SK-N-SH (cell line): ENCODE measurements around the gene AMT. TPM values are rescaled to one million over a fixed set of nuclear protein-coding genes. Genes with fewer than 3 reads are reported as not detected.

Experiments used
- CTCF ChIA-PET: fragments of 300-600, 350-600 bp; formaldehyde crosslinking; extraction: SDS; loops from one replicate; lab custom pipeline; 2021; lab: Yijun Ruan, JAX
- POLR2A ChIA-PET: fragments of 350-600 bp; sonication (Branson Sonifier 250); formaldehyde crosslinking; extraction: SDS; loops from one replicate; lab custom pipeline; 2020; ENCODE audit warnings: antibody characterized with exemption, inconsistent platforms; lab: Yijun Ruan, JAX
- DNase-seq: peaks from one replicate; pipeline ENCODE4 v3.0.0; 2012
- H2AFZ ChIP-seq: fragments of 200-600 bp; sonication (generic); 2 replicates; pipeline ENCODE4 v1.8.1; 2016; ENCODE audit warnings: antibody characterized with exemption, mild to moderate bottlenecking, low read depth
- H3F3A ChIP-seq: fragments of 200-600 bp; sonication (generic); replicated peaks from 2 replicates; pipeline ENCODE3; 2016; ENCODE audit warnings: antibody characterized with exemption, mild to moderate bottlenecking; ENCODE audit not compliant: insufficient read depth
- H3K27ac ChIP-seq, 2 experiments: fragments of 200-500 bp in 1 of 2; fragments of 200-600 bp in 1 of 2; sonication (Bioruptor generic) in 1 of 2; sonication (generic), shearing (Covaris generic) in 1 of 2; 2 replicates each; pipeline versions ENCODE4 v1.5.1 to v1.6.1; 2014 to 2016; ENCODE audit warnings: low read depth in 2 of 2, inconsistent platforms in 1 of 2, low read length in 1 of 2, mild to moderate bottlenecking in 1 of 2, mixed read lengths in 1 of 2
- H3K27me3 ChIP-seq: fragments of 200-600 bp; sonication (generic), shearing (Covaris generic); 2 replicates; pipeline ENCODE4 v1.6.1; 2016; ENCODE audit warnings: mixed run types; ENCODE audit not compliant: insufficient read depth
- H3K36me3 ChIP-seq, 2 experiments: fragments of 200-500 bp in 1 of 2; fragments of 200-600 bp in 1 of 2; sonication (Bioruptor generic) in 1 of 2; sonication (generic) in 1 of 2; replicated peaks in 1 of 2; 2 replicates each; pipeline versions ENCODE3 to v1.5.1; 2014 to 2016; ENCODE audit warnings: low read length in 1 of 2, mild to moderate bottlenecking in 1 of 2; ENCODE audit not compliant: insufficient read depth in 2 of 2, control insufficient read depth in 1 of 2
- H3K4me1 ChIP-seq, 2 experiments: fragments of 200-500 bp in 1 of 2; fragments of 200-600 bp in 1 of 2; sonication (Bioruptor generic) in 1 of 2; sonication (generic), shearing (Covaris generic) in 1 of 2; 2 replicates each; pipeline versions ENCODE4 v1.5.1 to v1.6.1; 2014 to 2016; ENCODE audit warnings: low read depth in 1 of 2, low read length in 1 of 2, mixed run types in 1 of 2; ENCODE audit not compliant: insufficient read depth in 2 of 2, control insufficient read depth in 1 of 2
- H3K4me2 ChIP-seq: fragments of 200-600 bp; sonication (generic), shearing (Covaris generic); 2 replicates; pipeline ENCODE4 v1.6.1; 2017; ENCODE audit warnings: mixed run types
- H3K4me3 ChIP-seq, 2 experiments: fragments of 200-500 bp in 1 of 2; fragments of 200-600 bp in 1 of 2; sonication (Bioruptor generic) in 1 of 2; sonication (generic), shearing (Covaris generic) in 1 of 2; 2 replicates each; pipeline versions ENCODE4 v1.5.1 to v1.8.1; 2014 to 2016; ENCODE audit warnings: low read depth in 2 of 2, inconsistent platforms in 1 of 2, low read length in 1 of 2, mild to moderate bottlenecking in 1 of 2, mixed read lengths in 1 of 2, moderate library complexity in 1 of 2
- H3K79me2 ChIP-seq: fragments of 200-600 bp; sonication (generic); 2 replicates; pipeline ENCODE4 v1.8.1; 2017; ENCODE audit warnings: mild to moderate bottlenecking; ENCODE audit not compliant: insufficient read depth
- H3K9ac ChIP-seq: fragments of 200-600 bp; sonication (generic); 2 replicates; pipeline ENCODE4 v1.6.1; 2017; ENCODE audit warnings: mixed run types
- H3K9me2 ChIP-seq: fragments of 200-600 bp; sonication (generic); 2 replicates; pipeline ENCODE4 v1.6.1; 2017; ENCODE audit warnings: mixed run types
- H3K9me3 ChIP-seq: fragments of 200-600 bp; sonication (generic); 2 replicates; pipeline ENCODE4 v1.6.1; 2017; ENCODE audit warnings: mixed run types, mild to moderate bottlenecking, moderate library complexity
- H4K20me1 ChIP-seq: fragments of 200-600 bp; sonication (generic); 2 replicates; pipeline ENCODE4 v1.6.1; 2017; ENCODE audit warnings: mild to moderate bottlenecking, mixed run types; ENCODE audit not compliant: insufficient read depth
- FOSL2 ChIP-seq: IDR thresholded peaks from 2 replicates; pipeline ENCODE4 v1.4.0; 2012; ENCODE audit warnings: low read depth, mild to moderate bottlenecking, moderate library complexity, borderline replicate concordance
- FOXM1 ChIP-seq: IDR thresholded peaks from 2 replicates; pipeline ENCODE4 v1.4.0; 2012; ENCODE audit warnings: low read depth, mild to moderate bottlenecking
- GATA2 ChIP-seq: sonication (generic); formaldehyde crosslinking; IDR thresholded peaks from 2 replicates; pipeline ENCODE4 v1.5.0; 2020; ENCODE audit warnings: mild to moderate bottlenecking, missing genetic modification reagents
- JUND ChIP-seq: IDR thresholded peaks from 2 replicates; pipeline ENCODE4 v1.4.0; 2012
- MEF2A ChIP-seq: IDR thresholded peaks from 2 replicates; pipeline ENCODE4 v1.4.0; 2012; ENCODE audit warnings: low read depth, borderline replicate concordance
- MXI1 ChIP-seq: IDR thresholded peaks from 2 replicates; pipeline ENCODE4 v1.6.1; 2012; ENCODE audit warnings: mild to moderate bottlenecking, low read depth, low read length, improper control_type of control experiment
- NRF1 ChIP-seq: IDR thresholded peaks from 2 replicates; pipeline ENCODE4 v1.6.1; 2012; ENCODE audit warnings: low read depth, mild to moderate bottlenecking, low read length
- RCOR1 ChIP-seq: fragments of 150-350 bp; IDR thresholded peaks from 2 replicates; pipeline ENCODE4 v1.6.1; 2017; ENCODE audit warnings: antibody characterized with exemption, low read length
- RFX5 ChIP-seq: IDR thresholded peaks from 2 replicates; pipeline ENCODE4 v1.6.1; 2012; ENCODE audit warnings: mild to moderate bottlenecking, improper control_type of control experiment, low read length
- RXRA ChIP-seq: IDR thresholded peaks from 2 replicates; pipeline ENCODE4 v1.4.0; 2012; ENCODE audit warnings: low read depth, mild to moderate bottlenecking, borderline replicate concordance
- SIN3A ChIP-seq: IDR thresholded peaks from 2 replicates; pipeline ENCODE4 v1.6.1; 2012; ENCODE audit warnings: low read depth, mild to moderate bottlenecking, low read length, moderate library complexity, borderline replicate concordance
- SMC3 ChIP-seq: IDR thresholded peaks from 2 replicates; pipeline ENCODE4 v1.6.1; 2012; ENCODE audit warnings: low read depth, low read length, improper control_type of control experiment
- USF1 ChIP-seq: IDR thresholded peaks from 2 replicates; pipeline ENCODE4 v1.4.0; 2012; ENCODE audit warnings: low read depth, borderline replicate concordance
- ZBTB33 ChIP-seq: IDR thresholded peaks from 2 replicates; pipeline ENCODE4 v1.4.0; 2012; ENCODE audit warnings: low read depth, borderline replicate concordance
- WGBS: methylation state at CpG from one replicate; pipeline ENCODE4 v1.1.6; 2017; ENCODE audit warnings: low lambda C conversion rate; 5-methylcytosine and 5-hydroxymethylcytosine counted together
- polyA plus RNA-seq, 3 experiments: library from polyadenylated mRNA; depleted of rRNA; stranded (reverse); fragments of >200 nt; gene quantifications; 2 replicates each; pipeline ENCODE4 v1.2.3, GENCODE V29; 2012
- TF ChIP-seq, protein P1 (sequence below): fragments of 150-350 bp; IDR thresholded peaks from 2 replicates; pipeline ENCODE4 v1.6.1; 2016; ENCODE audit warnings: mild to moderate bottlenecking, low read depth, low read length
- TF ChIP-seq, protein P2 (sequence below): IDR thresholded peaks from 2 replicates; pipeline ENCODE4 v1.6.1; 2012; ENCODE audit warnings: mild to moderate bottlenecking, low read depth, low read length, moderate library complexity

Gene AMT
- polyA plus RNA-seq, 1 of the 3 experiments (the other 2 are of a cell fraction), result 17.6 TPM

DNA sequence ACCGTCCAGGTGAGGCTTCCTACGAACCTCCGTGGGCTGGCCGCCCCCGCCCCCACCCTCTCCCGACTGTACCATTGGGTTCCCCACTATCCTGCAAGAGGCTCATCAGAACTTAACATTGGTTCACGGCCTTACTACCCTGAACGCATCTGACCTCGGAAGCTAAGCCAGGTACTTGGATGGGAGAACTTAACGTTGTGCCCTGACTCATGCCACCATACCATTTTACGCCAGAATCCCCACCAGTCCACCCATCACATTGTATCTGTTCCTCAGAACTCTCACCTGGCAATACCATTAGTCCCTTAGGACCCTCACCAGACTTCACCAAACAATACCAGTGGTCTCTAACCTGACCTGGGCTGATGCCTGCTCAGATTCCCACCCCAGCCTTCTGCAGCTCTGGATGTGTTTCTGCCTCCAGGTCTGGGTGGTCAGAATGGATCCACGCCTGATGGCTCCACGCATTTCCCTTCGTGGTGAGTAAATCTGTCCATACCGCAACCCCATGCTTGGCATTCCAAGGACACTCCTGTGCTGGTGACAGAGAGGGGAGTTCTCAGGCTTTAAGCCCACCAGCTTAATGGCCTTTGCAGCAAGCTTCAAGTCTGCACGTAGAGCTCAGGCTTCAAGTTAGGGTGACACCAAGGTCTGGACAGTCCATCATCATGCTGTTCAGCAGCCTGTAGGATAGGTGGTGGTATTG lies 9.5 kb downstream of the AMT start:
- Histone ChIP-seq H3K9me2 (no peaks in the 10 kb centered on the region), H3K4me1 (peaks cover 0 to 19% of the 10 kb centered on the region in 2 experiments; a peak in 2 of 4 replicates), H3F3A (peaks cover 6% of the 10 kb centered on the region), H2AFZ (peak overlapping the region; percentile 57), H3K9me3 (no peaks in the 10 kb centered on the region), H3K4me2 (peak overlapping the region; percentile 89), H4K20me1 (peaks cover 35% of the 10 kb centered on the region), H3K9ac (peak overlapping the region; percentile 82), H3K27ac (peak overlapping the region; percentile 63 to 91), H3K27me3 (no peaks in the 10 kb centered on the region), H3K4me3 (peak overlapping the region; percentile 72 to 84), H3K36me3 (peaks cover 10 to 19% of the 10 kb centered on the region in 2 experiments), H3K79me2 (peaks cover 60% of the 10 kb centered on the region)
- DNase-seq, result no peak
- TF ChIP-seq GATA2 (CRISPR knock-in tag) (no peak), RCOR1 (no peak), NRF1 (no peak), FOXM1 (no peak), RXRA (no peak), SIN3A (no peak), USF1 (no peak)
- TF ChIP-seq, protein P1, sequence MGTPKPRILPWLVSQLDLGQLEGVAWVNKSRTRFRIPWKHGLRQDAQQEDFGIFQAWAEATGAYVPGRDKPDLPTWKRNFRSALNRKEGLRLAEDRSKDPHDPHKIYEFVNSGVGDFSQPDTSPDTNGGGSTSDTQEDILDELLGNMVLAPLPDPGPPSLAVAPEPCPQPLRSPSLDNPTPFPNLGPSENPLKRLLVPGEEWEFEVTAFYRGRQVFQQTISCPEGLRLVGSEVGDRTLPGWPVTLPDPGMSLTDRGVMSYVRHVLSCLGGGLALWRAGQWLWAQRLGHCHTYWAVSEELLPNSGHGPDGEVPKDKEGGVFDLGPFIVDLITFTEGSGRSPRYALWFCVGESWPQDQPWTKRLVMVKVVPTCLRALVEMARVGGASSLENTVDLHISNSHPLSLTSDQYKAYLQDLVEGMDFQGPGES, result no peak
- ChIA-PET POLR2A (interaction anchor here (0.6 to 2.6 kb wide), 4 partner anchors 9 to 49 kb away, joined by 3 to 10 read pairs (median 5); partner anchors contain the start of genes AMT and NICN1), CTCF (interaction anchor here (0.7 to 1.9 kb wide), 5 partner anchors 37 to 242 kb away, joined by 3 to 5 read pairs (median 3); no protein-coding TSS in a partner anchor)
- WGBS, result 36% methylated on average over 12 of the region's 16 CpGs

- H3K9me2 ChIP-seq, result no peaks in the 10 kb centered on the region
- peak within 1 kb of the TSS; percentile 78 to 84 for H3K4me3 ChIP-seq
- peaks cover 0 to 19% of the 10 kb centered on the region in 2 experiments; a peak in 2 of 4 replicates for H3K4me1 ChIP-seq
- peak within 1 kb of the TSS; percentile 57 for H2AFZ ChIP-seq
- H3F3A ChIP-seq, result peaks cover 13% of the 10 kb centered on the region
- peak within 1 kb of the TSS; percentile 89 for H3K4me2 ChIP-seq
- no peaks in the 10 kb centered on the region for H3K27me3 ChIP-seq
- H3K9me3 ChIP-seq, result no peaks in the 10 kb centered on the region
- peaks cover 42% of the 10 kb centered on the region for H4K20me1 ChIP-seq
- CTCF ChIA-PET, result interaction anchor here (0.7 to 1.9 kb wide), 6 partner anchors 37 to 242 kb away, joined by 3 to 5 read pairs (median 3); partner anchors contain the start of gene USP4
- H3K36me3 ChIP-seq, result peaks cover 9 to 18% of the 10 kb centered on the region in 2 experiments
- peak within 1 kb of the TSS; percentile 95 for H3K9ac ChIP-seq
- POLR2A ChIA-PET, result interaction anchor here (0.6 to 2.6 kb wide), 14 partner anchors 9 to 318 kb away, joined by 3 to 10 read pairs (median 3); partner anchors contain the start of genes AMT, DAG1, NICN1 and QRICH1
- DNase-seq, result peak; percentile 100
- WGBS, result 0% methylated on average over 5 of the region's 62 CpGs
- H3K79me2 ChIP-seq, result peaks cover 66% of the 10 kb centered on the region
- H3K27ac ChIP-seq, result peak within 1 kb of the TSS; percentile 89 to 91
- TF ChIP-seq JUND (no peak), MXI1 (peak; percentile 98), ZBTB33 (0 out of 2 replicates have a peak, but pooled peaks have one; percentile 56), GATA2 (CRISPR knock-in tag) (no peak), MEF2A (peak; percentile 72; the same call in 1 of the 2 replicates), RFX5 (no peak), FOSL2 (no peak), NRF1 (peak; percentile 84), SMC3 (no peak)
- TF ChIP-seq, protein P2, sequence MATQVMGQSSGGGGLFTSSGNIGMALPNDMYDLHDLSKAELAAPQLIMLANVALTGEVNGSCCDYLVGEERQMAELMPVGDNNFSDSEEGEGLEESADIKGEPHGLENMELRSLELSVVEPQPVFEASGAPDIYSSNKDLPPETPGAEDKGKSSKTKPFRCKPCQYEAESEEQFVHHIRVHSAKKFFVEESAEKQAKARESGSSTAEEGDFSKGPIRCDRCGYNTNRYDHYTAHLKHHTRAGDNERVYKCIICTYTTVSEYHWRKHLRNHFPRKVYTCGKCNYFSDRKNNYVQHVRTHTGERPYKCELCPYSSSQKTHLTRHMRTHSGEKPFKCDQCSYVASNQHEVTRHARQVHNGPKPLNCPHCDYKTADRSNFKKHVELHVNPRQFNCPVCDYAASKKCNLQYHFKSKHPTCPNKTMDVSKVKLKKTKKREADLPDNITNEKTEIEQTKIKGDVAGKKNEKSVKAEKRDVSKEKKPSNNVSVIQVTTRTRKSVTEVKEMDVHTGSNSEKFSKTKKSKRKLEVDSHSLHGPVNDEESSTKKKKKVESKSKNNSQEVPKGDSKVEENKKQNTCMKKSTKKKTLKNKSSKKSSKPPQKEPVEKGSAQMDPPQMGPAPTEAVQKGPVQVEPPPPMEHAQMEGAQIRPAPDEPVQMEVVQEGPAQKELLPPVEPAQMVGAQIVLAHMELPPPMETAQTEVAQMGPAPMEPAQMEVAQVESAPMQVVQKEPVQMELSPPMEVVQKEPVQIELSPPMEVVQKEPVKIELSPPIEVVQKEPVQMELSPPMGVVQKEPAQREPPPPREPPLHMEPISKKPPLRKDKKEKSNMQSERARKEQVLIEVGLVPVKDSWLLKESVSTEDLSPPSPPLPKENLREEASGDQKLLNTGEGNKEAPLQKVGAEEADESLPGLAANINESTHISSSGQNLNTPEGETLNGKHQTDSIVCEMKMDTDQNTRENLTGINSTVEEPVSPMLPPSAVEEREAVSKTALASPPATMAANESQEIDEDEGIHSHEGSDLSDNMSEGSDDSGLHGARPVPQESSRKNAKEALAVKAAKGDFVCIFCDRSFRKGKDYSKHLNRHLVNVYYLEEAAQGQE, result no peak
Measured at GRCh38 chr3:49411968-49412631, 10.2 kb downstream of the AMT start, which contains the start of the genes RHOA and TCTA. TSS of gene RHOA (minus strand) at chr3:49411976. CDS start at chr3:49375589, 36,387 bp downstream. TSS of gene TCTA (plus strand) at chr3:49412423. CDS start at chr3:49412427, 4 bp downstream.
